Left hindlimb (tissue), 1 donor: ENCODE results near the gene CSMD2.
"Not testable (repeated sequence)": the region's sequence is repeated elsewhere in the genome, so short reads cannot be mapped to it uniquely, and the experiment has no call there.

ENCODE experiments used
- DNase-seq: peaks from one replicate; pipeline ENCODE4 v3.0.0-alpha.2; 2018

CSMD2 gene

DNA sequence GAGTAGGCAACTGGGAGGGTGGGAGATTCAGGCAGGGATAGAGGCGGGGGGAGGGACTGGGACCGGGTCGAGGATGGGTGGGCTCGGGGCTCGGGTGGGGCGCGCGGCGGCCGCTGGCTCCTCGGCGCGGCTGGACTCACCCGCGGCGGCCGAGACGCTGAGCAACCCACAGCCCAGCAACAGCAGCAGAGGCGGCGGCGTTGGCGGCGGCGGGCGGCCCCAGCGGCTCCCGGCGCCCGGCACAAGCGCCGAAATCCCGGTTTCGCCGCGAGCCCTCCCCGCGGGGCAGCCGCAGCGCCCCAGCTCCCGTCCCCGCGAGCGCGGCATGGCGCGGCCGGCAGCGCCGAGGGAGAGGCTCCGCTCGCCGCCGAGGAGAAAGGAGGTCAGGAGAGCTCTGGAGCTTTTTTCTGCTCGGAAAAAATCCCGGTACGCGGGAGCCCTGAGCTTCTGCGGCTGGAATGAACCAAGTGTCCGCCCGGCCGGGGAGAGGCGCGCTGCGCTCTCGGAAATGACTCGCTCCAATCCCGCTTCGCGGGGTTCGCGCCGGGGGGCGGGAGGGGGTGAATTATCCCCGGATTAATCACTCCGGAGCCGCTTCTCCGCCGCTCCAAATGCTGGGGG lies at the start of gene CSMD2:
Gene CSMD2 (minus strand): TSS at position 460 of the 621 bp plus-strand sequence. CDS start 133 bp downstream, at position 327.
- peak; percentile 45 for DNase-seq

GRCh38 chr1:34213956-34214355 lies 48.9 kb upstream of the CSMD2 start:
- no peak for DNase-seq

GRCh38 chr1:34212673-34213072 lies 47.6 kb upstream of the CSMD2 start:
- no peak for DNase-seq

DNA sequence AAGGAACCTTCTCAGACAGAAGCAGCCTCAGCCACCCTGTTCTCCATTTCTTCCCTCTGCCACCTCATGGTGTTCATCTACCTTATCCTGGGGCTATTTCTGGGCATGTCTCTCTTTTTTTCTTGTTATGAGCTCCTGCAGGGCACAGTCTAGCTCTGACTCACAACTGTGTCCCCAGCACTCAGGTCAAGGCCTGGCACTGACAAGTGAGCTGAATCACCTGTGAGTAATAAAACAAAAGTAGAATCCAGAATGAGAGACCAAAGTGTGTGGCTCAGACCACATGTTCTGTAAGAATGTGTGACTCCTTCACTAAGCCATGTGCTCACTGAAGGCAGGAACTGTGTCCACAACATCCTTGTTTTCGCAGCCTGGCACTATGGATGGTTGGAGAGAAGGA lies 34.9 kb upstream of the CSMD2 start:
- DNase-seq: no peak

DNA sequence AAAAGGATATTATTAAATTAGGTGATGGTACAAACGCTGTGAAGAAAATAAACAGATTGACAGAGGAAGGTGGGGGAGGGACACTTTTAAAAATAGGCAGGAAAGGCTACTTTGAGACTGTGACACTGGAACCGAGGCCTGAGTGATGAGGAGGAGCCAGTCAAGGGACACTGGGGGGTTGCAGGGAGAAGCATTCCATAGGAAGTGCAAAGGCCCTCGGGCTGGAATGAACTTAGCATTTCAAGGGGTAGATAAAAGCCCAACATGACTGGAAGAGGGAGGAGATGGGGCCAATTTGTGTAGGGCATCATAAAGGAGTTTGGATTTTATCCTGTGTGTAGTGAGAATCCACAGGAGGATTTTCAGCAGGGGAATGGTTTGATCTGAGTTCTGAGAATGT lies 27.6 kb upstream of the CSMD2 start:
- DNase-seq: no peak

- no peak for DNase-seq
Observed at GRCh38 chr1:34190692-34191091, 25.7 kb upstream of the CSMD2 start.

GRCh38 chr1:34188985-34189384 lies 24.0 kb upstream of the CSMD2 start:
- no peak for DNase-seq

GRCh38 chr1:34188418-34188817 lies 23.4 kb upstream of the CSMD2 start:
- DNase-seq: no peak

- no peak for DNase-seq
Observed at GRCh38 chr1:34186741-34187494, 21.9 kb upstream of the CSMD2 start.

DNA sequence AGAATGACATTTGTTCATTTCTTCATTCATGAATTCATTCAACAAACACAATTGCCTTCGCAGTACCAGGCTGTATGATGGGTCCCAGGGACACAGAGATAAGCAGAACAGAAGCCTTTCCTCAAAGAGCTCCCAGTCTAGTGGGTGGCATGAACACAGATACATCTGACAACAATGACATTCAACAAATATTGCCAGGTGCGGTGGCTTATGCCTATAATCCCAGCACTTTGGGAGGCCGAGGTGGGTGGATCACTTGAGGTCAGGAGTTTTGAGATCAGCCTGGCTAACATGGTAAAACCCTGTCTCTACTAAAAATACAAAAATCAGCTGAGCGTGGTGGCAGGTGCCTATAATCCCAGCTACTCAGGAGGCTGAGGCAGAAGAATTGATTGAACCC lies 18.4 kb upstream of the CSMD2 start:
- not testable (repeated sequence) for DNase-seq

GRCh38 chr1:34178072-34178471 lies 13.0 kb upstream of the CSMD2 start:
- DNase-seq: no peak

- no peak for DNase-seq
Observed at GRCh38 chr1:34176830-34177603, 12.0 kb upstream of the CSMD2 start, which contains the start of gene C1orf94. Gene C1orf94 (plus strand): TSS chr1:34176907. CDS start chr1:34177790, 883 bp downstream.

DNA sequence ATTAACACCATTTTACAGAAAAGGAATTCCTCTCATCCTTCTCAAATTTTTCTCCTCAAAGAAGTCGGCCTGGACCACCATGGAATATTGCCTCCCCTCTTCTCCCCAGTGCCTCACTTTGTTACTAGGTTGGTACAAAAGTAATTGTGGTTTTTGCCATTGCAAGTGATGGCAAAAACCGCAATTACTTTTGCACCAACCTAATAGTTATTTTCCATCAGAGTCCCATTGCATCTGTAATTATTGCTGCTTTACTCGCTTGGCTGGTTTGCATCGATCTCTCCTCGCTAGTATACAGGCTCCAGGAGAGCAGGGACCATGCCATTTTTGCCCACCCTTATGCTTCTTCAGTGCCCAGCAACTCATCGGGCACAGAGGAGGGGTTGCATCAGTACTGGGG lies 10.7 kb upstream of the CSMD2 start:
- DNase-seq: no peak

DNA sequence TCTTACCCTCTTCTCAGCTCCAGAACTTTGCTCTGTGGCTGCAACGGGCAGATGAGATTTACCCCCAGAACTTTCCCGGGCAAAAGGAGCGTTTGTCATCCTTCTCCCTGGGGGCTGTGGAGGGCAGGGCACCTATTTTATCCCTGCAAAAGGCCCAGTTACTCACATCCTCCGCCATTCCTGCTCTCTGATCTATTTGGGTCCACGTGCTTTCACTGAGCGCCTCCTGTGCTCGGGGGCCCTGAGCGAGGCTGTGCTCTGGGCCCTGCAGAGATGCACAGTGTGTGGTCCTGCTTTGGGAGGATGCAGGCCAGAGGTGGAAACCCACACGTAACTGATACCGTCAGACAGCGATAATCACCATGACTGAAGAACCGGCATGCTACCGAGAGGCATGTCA lies 2.4 kb upstream of the CSMD2 start:
- no peak for DNase-seq

DNA sequence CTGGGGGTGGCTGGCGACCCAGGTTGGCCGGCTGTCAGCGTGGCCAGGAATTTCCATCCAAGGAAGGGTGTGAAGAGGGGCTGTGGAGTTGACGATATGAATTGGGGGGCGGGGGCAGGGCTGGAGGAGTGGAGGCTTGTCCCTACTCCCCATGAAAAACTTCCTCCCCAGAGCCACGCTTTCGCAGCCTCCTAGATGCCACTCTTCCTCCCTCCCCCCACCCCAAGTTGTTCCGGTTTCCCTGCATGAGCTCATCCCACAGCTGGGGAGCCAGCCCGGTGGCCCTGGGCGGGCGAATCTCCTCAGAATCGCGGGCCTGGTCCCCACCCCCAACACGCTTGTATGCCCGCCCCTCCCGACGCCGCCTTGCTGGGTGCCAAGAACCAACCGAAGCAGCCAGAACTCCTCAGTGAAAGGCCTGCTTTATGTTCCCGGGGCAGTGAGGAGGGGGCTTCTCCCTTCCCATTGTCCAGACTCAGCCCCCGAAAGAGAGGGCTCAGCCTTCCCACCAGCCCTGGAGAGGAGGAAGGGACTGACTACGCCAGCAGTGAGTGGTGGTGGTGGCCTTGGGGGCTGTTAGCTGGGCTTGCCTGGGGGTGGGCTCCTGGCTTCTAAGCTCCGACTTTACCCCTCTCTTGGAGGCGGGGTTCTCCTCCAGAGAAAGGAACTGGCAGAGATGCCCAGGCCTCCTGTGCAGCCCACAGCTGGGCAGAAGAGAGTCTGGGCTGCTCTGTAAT lies 1.8 kb upstream of the CSMD2 start:
- DNase-seq: peak; percentile 39

GRCh38 chr1:34166191-34166624 lies 1.2 kb upstream of the CSMD2 start:
- no peak for DNase-seq

DNA sequence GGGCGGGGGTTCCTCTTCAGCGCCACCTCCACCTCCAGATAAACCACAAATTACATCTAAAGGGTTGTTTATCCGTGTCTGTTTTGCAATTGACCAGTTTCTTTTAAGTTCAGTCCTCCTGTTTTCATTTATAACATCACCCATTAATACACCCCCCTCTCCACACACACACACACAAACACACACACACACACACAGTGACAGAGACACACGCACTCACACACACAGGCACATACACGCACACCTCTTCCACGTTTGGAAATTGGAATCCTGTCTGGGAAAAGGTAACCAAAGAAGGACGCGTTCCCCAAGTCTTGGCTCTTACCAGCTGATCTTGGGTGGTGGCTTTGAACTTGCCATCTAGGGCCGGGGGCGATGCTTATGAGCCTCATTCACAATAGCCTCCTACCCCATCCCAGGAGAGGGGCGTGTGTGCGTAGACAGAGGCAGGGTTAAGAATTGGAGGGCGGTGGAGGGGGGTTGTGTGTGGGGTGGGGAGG lies 442 bp upstream of the CSMD2 start:
- DNase-seq: no peak

DNA sequence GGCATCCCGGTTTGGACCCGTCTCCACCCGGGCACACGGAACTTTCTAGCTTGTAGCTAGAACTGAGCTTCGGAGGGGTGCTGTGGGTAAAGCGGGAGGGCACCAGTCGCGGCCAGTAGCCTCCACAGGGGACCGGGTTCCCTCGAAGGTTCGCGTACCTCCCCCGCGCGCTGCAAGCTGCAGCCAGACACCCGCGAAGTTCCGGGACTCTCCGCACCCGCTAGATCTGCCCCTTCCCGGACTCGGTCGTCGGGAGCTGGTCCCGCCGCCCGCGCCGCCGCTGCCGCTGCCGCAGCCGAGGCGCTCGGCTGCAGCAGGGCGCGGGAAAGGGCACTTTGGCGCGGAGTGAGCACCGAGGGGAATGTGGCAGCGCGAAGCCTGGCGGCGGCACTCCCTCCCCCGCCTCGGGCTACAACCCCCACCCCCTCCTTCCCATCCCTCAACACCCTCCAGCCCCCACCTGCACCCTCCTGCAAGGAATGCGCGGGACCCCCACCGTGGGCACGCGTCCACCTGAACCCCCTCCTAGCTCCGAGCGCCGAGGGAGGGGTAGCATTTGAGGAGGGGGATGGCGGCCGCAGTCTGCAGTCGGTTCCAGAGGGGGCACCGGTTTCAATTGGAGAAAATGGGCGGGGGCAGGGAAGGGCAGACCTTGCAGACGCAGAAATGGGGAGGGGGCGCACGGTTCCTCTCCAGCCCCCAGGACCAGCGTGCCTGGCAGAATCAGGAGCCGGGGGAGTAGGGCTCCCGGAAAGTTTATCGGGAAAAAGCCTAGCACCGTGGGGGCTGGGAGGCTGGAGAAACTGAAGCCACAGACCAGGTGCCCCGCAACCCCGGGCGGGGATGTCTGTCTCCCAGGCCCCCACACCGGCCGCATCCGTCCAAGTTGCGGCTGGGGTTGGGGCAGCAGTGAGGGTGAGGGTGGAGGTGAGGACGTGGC lies 968 bp downstream of the CSMD2 start:
- no peak for DNase-seq

DNA sequence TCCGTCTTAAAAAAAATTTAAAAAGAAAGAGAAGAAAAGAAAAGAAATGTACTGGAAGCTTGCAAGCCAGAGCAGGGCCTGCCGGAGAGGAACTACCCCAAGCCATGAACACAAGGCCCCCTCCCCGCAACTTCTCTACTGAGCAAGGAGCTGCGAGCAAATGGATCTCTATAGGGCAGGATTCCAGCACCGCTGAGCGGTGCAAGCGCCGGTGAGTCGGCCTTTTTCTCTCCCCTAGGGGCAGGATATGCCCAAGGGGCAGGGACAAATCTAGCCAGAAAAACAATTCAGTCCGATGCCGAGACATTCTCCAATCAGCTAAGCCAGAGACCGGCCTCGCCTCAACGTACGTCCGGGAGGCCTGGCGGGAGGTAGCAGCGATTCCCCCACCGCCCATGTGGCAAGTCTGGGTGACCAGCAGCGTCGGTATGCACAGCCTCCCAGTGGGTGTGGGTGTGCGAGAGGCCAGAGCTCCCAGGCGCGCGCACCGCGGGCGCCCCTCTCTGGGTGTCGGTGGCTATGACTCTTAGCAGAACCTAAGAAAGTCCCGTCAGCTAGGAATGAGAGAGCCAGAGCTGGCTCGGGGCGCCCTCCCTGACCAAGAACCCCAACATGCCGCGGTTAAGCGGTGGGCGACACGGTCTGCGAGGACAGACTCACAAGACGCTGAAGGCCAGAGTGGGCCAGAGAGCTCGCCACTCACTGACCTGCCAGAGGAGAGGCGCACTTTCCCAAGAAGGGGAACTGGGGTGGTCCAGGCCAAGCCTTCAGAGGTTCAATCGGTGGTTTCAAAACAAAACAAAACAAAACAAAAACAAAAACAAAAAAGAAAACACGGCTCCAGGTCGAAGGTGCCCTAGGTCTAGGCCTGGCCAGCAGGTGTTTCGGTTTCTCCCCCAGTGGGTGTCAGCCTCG lies 1.9 kb downstream of the CSMD2 start:
- peak; percentile 63 for DNase-seq

DNA sequence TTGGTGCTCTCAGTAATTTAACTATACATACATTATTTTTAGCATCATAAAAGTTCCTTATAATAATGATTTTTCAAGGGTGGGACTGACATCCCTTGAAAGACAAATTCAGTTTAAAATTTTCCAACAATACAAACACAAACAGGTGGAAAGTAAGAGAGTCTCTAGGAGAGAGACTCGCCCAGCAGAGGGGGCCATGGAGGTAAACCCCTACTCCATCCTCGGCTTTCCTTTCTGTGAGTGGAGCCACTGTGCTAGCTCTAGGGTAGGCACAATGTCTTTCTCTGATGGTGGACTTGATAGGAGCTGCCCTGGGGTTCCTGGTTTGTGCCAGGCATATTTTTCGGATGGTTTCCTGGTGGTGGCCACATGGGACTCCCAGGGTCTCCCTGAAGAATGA lies 8.3 kb downstream of the CSMD2 start:
- no peak for DNase-seq
